Renal cortex interstitium (tissue), 3 donors: ENCODE data around the gene OR2M5. TPM values are rescaled to one million over a fixed set of nuclear protein-coding genes. Genes with fewer than 3 reads are reported as not detected.

ENCODE experiments used
- polyA plus RNA-seq, 3 donors: library from polyadenylated mRNA; unstranded; fragments of 120-200 nt; gene quantifications; one replicate each; pipeline ENCODE4 v1.2.1, GENCODE V29; 2013; ENCODE audit not compliant: insufficient read length in 3 of 3

Gene OR2M5
- polyA plus RNA-seq, 3 donors = not detected

Other genes starting within 250 kb of the OR2M5 start
- gene OR2W3, start 249.6 kb upstream of the OR2M5 start, polyA plus RNA-seq = under 1 TPM; 0.21 to 0.54 (median 0.22) TPM
- gene OR2T8, start 224.9 kb upstream of the OR2M5 start, polyA plus RNA-seq = not detected
- gene OR2AJ1, start 220.3 kb upstream of the OR2M5 start, polyA plus RNA-seq = not detected
- not detected for gene OR2L8, start 196.3 kb upstream of the OR2M5 start, polyA plus RNA-seq
- gene OR2AK2, start 179.9 kb upstream of the OR2M5 start, polyA plus RNA-seq = not detected
- gene OR2L5, start 131.5 kb upstream of the OR2M5 start, polyA plus RNA-seq = not detected
- under 1 TPM; 0.04 to 0.14 (median 0.06) TPM for gene OR2L2, start 115.1 kb upstream of the OR2M5 start, polyA plus RNA-seq
- not detected for gene OR2L3, start 98.3 kb upstream of the OR2M5 start, polyA plus RNA-seq
- gene OR2L13, start 50.0 kb upstream of the OR2M5 start, polyA plus RNA-seq = not detected
- gene OR2M2, start 29.7 kb downstream of the OR2M5 start, polyA plus RNA-seq = not detected
- gene OR2M3, start 52.1 kb downstream of the OR2M5 start, polyA plus RNA-seq = under 1 TPM in 2 of 3 donors, not detected in 1; 0.04 to 0.06 TPM
- under 1 TPM in 2 of 3 donors, not detected in 1; 0.03 to 0.08 TPM for gene OR2M4, start 86.3 kb downstream of the OR2M5 start, polyA plus RNA-seq
- gene OR2T33, start 132.8 kb downstream of the OR2M5 start, polyA plus RNA-seq = not detected
- gene OR2T12, start 158.3 kb downstream of the OR2M5 start, polyA plus RNA-seq = under 1 TPM in 2 of 3 donors, not detected in 1; 0.03 to 0.05 TPM
- gene OR2M7, start 179.4 kb downstream of the OR2M5 start, polyA plus RNA-seq = not detected
- gene OR14C36, start 203.6 kb downstream of the OR2M5 start, polyA plus RNA-seq = not detected
- gene OR2T4, start 216.5 kb downstream of the OR2M5 start, polyA plus RNA-seq = not detected
- gene OR2T6, start 230.6 kb downstream of the OR2M5 start, polyA plus RNA-seq = under 1 TPM in 1 of 3 donors, not detected in 2; 0.06 TPM